VCaP (cell line): ENCODE measurements around the gene C16orf78.

Experiments
- H3K27ac ChIP-seq: fragments of 450-650 bp; 2 replicates; pipeline ENCODE4 v1.5.1; 2017
- CTCF ChIP-seq: fragments of 450-650 bp; conservative IDR thresholded peaks from 2 replicates; pipeline ENCODE4 v1.5.1; 2017; ENCODE audit warnings: mild to moderate bottlenecking, moderate library complexity

C16orf78 gene

GRCh38 chr16:49335828-49336227, 37.8 kb upstream of the C16orf78 start:
- H3K27ac ChIP-seq: no peak overlapping the region
- TF ChIP-seq CTCF: no peak

- no peak overlapping the region for H3K27ac ChIP-seq
- TF ChIP-seq CTCF: no peak
Measured at GRCh38 chr16:49336581-49336980, 37.0 kb upstream of the C16orf78 start.

GRCh38 chr16:49337814-49338350, 35.7 kb upstream of the C16orf78 start:
- TF ChIP-seq CTCF: no peak
- no peak overlapping the region for H3K27ac ChIP-seq

DNA sequence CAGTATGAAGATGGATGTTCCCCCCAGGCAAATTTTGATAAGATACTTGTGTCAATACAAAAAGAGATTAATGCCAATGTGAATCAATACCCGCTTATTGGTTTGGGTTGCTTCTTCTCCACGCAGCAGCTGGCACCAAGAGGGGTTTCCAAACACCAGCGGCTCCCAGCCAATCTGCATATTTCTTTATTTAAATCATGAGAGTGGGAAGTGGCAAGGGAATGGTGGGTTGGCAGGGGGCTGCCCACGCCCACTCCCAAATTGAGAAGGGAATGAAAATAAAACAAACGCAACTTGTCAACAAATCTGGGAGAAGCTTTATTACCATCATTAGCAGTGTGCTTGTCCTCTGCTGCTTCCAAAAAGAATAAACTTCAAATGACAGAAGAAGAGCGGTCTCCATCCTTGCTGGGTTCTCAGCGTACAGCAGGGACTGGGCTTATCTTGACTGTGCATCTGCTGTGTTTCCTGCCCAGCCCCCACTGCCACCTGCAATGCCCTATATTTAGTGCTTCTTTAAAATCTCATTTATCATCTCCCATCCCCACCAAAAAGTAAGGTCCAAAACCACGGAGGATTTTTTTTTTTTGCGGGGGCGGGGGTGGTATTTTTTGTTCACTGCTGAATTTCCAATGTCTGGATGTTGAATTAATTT, 34.9 kb upstream of the C16orf78 start:
- H3K27ac ChIP-seq: no peak overlapping the region
- TF ChIP-seq CTCF: no peak

GRCh38 chr16:49340466-49340865, 33.1 kb upstream of the C16orf78 start:
- TF ChIP-seq CTCF: no peak
- H3K27ac ChIP-seq: no peak overlapping the region

- no peak overlapping the region for H3K27ac ChIP-seq
- no peak for TF ChIP-seq CTCF
Measured at GRCh38 chr16:49341706-49342105, 31.9 kb upstream of the C16orf78 start.

GRCh38 chr16:49342336-49343265, 31.0 kb upstream of the C16orf78 start:
- TF ChIP-seq CTCF: no peak
- H3K27ac ChIP-seq: no peak overlapping the region
